Measurements from ENCODE around the gene ICE1.

Gene ICE1

DNA sequence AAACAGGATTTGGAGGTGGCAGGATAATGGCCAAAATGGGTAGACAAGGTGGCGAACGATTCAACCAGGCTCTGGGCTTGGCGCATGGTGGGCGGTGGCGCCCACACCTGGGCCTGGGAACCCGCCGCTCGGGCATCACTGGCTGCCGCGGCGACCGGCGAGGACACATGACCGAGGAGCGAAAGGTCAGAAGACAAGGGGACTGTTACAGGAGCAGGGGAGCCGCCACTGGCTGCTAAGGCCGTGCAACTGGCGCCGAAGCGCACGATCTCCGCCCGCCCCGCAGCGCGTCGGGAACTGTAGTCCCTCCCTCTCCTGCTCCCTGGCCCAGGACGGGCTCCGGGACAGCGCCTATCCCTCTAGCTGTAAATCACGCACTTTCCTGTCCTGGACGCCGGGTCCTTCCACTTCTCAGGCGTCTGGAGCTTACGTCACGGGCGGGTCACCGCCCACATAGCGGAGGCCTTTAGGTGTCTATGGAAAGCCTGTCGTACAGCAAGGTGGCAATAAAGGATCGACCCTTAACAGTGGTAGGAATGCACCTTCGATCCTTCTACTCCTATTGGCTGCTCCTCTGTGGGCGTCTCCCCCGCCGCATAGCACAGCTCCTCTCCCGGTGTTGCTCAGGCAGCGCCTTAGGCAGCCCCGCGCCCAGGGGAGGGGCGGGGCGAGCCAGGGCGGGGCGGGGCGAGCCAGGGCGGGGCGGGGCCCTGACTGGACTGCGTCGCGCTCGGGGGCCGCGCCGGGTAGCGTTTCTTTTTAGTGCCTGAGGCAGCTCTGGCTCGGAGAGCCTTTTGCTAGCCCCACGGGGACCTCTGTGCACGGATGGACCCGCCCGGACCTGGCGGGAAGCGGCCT, at the start of gene ICE1:
TSS of gene ICE1 (plus strand) at position 717 of the 858 bp plus-strand sequence. CDS start 239 bp downstream, outside the sequence.
- peak; percentile 98 for DNase-seq (ENCODE audit: low read depth)
- peak within 1 kb of the TSS; percentile 91 for H3K4me3 ChIP-seq (ENCODE audit: low read depth, low read length)
- TF ChIP-seq, protein P1, sequence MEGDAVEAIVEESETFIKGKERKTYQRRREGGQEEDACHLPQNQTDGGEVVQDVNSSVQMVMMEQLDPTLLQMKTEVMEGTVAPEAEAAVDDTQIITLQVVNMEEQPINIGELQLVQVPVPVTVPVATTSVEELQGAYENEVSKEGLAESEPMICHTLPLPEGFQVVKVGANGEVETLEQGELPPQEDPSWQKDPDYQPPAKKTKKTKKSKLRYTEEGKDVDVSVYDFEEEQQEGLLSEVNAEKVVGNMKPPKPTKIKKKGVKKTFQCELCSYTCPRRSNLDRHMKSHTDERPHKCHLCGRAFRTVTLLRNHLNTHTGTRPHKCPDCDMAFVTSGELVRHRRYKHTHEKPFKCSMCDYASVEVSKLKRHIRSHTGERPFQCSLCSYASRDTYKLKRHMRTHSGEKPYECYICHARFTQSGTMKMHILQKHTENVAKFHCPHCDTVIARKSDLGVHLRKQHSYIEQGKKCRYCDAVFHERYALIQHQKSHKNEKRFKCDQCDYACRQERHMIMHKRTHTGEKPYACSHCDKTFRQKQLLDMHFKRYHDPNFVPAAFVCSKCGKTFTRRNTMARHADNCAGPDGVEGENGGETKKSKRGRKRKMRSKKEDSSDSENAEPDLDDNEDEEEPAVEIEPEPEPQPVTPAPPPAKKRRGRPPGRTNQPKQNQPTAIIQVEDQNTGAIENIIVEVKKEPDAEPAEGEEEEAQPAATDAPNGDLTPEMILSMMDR (IDR thresholded peaks at IDR 0.05; ENCODE audit: insufficient read depth, low read depth, low read length, missing control alignments), result no peak

- no peak overlapping the region for H3K4me3 ChIP-seq (ENCODE audit: low read depth, low read length)
- DNase-seq (ENCODE audit: low read depth), result no peak
- TF ChIP-seq, protein P1 (IDR thresholded peaks at IDR 0.05; ENCODE audit: insufficient read depth, low read depth, low read length, missing control alignments), result no peak
Observed at GRCh38 chr5:5372930-5373329, 49.5 kb upstream of the ICE1 start.

DNA sequence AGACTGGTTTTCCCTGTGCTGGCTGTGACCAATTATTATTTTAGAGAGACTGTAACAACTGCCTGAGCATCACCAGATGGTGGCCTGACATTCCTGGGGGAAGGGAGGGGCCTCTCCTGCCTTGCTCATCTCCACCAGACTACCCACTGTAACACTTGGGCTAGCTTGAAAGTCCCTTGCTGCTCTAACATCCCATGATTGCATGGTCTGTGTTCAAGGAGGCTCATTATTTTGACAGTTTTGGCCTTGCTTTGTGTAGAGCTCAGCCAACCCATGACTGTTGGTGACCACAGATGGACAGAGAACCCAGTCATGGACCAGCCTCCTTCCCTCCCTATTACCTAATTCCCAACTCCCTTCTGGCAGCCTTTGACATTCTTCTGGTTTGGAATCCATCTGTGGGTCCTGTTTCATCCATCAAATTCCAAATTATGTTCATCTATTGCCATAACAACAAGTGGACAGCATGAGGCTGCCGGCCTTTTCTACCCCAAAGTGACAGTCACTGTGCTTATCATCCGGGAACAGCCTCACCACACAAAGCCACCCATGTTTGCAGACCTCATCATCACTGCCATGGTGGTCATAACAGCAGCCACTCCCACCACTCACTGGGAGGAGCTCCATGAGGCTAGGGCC, 49.0 kb upstream of the ICE1 start:
- TF ChIP-seq, protein P1 (IDR thresholded peaks at IDR 0.05; ENCODE audit: insufficient read depth, low read depth, low read length, missing control alignments), result no peak
- H3K4me3 ChIP-seq (ENCODE audit: low read depth, low read length), result no peak overlapping the region
- no peak for DNase-seq (ENCODE audit: low read depth)

GRCh38 chr5:5374009-5374715, 48.3 kb upstream of the ICE1 start:
- no peak for DNase-seq (ENCODE audit: low read depth)
- TF ChIP-seq, protein P1 (IDR thresholded peaks at IDR 0.05; ENCODE audit: insufficient read depth, low read depth, low read length, missing control alignments), result no peak
- H3K4me3 ChIP-seq (ENCODE audit: low read depth, low read length), result no peak overlapping the region

DNA sequence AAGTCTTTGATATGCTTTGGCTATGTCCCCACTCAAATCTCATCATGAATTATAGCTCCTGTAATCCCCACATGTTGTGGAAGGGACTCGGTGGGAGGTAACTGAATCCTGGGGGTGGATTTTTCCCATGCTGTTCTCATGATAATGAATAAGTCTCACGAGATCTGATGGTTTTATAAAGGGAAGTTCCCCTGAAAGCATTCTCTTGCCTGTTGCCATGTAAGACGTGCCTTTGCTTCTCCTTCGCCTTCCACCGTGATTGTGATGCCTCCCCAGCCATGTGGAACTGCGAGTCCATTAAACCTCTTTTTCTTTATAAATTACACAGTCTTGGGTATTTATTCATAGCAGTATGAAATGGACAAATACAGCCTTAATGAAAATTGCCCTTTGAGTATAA, 44.7 kb upstream of the ICE1 start:
- no peak for DNase-seq (ENCODE audit: low read depth)
- TF ChIP-seq, protein P1 (IDR thresholded peaks at IDR 0.05; ENCODE audit: insufficient read depth, low read depth, low read length, missing control alignments), result no peak
- H3K4me3 ChIP-seq (ENCODE audit: low read depth, low read length), result no peak overlapping the region

- TF ChIP-seq, protein P1 (IDR thresholded peaks at IDR 0.05; ENCODE audit: insufficient read depth, low read depth, low read length, missing control alignments), result no peak
- no peak for DNase-seq (ENCODE audit: low read depth)
- H3K4me3 ChIP-seq (ENCODE audit: low read depth, low read length), result no peak overlapping the region
Observed at GRCh38 chr5:5378531-5378930, 43.9 kb upstream of the ICE1 start.
